ELR (cell line): ENCODE data around the gene FARS2.

Experiments used
- DNase-seq: peaks from one replicate; pipeline ENCODE4 v3.0.0-alpha.2; 2015; ENCODE audit warnings: low read depth

The FARS2 gene

DNA sequence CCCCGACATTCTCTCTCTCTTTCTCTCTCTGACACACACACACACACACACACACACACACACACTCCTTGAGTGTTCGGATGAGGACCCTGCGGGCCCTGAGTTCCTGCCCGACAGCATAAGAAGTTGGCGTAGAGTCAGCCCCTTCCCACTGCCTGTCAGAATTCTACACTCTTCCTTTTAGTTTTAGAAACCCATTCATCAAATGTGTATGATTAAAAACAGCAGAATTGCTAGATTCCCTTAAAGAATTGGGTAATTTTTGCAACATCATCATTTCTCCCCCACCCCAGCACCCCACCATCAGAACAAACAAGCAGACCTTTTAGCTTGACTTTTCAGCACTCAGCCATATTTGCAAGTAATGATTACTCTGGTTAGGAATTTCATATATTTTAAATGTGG, 322.8 kb downstream of the FARS2 start:
- peak; percentile 3 for DNase-seq

GRCh38 chr6:5587648-5588047, 326.3 kb downstream of the FARS2 start:
- no peak for DNase-seq

DNA sequence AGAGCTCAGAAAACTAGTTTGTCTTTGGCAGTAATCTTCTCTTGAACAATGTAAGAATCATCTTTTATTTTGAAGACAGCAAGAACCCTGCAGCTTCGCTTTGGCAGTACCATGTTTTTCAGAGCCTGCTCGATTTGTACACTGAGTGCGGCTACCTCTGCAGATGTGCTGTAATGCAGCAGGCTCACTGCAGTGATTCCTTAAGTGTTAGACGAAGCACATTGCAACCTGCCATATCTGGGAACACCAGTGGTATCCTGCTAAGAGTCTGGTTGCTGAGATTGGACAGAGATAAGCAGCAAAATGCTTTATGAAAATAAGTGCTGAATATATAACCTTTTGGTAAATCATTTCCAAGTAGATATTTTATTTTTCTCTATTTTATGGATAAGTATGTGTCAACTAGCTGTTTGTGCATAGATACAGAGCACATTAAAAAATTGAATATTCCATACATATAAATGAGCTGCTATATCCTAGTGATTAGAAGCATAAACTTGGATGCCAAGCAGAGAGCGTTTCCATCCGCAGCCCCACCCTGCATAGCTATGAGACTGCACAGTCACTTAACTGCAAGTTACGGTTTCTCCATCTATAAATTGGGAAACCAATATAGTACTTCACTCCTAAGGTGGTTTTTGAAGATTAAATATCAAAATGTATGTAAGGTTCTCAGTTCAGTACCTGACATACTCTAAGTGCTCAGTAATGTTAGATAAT, 328.3 kb downstream of the FARS2 start:
- no peak for DNase-seq

DNA sequence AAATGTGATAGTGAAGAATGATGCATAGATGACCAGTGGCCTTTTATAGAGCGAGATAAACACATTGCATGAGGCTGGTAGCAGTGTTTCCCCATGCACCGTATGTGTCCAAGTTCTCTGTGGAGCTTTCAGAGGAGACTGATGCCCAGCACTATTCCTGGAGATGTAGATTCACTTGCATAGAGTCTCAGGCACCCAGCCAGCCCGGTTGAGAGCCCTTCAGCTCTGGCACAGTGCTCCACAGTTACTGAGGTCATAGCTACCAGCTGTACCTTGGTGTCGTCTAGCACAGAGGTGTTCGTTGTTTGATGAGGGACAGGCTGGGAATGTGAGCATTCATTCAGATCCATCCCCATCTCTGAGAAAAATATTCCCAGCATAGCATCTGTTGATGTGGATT, 328.9 kb downstream of the FARS2 start:
- no peak for DNase-seq

- no peak for DNase-seq
These were observed 331.7 kb downstream of the FARS2 start for GRCh38 chr6:5592886-5593519.

DNA sequence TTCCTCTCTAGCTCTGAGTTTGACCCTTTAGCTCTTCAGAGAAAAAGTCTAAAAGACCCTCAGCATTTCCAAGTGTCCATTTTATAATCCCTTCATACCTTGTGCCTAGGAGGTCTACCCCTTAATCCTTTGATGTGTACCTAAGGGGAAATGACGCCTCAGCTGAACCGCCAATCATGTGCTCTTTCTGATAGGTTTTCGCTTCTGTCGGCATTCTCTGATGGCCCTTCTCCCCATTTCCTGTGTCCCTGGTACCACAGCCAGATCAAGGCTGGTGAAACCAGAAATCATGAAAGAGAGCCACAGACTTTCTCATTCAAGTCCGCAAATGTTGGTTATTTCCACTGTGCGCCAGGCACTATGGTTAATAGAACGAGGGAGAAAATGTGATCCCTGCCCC, 333.9 kb downstream of the FARS2 start:
- DNase-seq, result no peak

GRCh38 chr6:5597413-5597812, 336.1 kb downstream of the FARS2 start:
- no peak for DNase-seq

GRCh38 chr6:5598123-5598522, 336.8 kb downstream of the FARS2 start:
- DNase-seq, result no peak

GRCh38 chr6:5599127-5599526, 337.8 kb downstream of the FARS2 start:
- no peak for DNase-seq

DNA sequence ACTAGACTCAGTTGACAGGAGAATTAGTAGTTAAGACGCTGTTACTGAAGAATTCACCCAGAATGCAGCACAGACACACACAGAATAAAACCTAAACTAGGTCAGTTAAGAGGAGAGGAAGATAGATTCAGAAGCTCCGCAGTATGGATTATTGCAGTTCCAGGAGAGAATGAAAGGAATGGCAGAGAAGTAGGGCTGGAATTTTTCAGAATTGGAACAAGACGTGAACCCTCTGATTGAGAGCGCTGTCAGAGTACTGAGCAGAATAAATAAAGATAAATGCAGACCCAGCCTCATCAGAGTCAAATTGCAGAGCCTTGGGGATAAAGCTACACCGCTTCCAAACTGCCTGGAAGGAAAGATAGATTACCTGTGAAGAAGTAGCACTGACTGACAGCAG, 344.6 kb downstream of the FARS2 start:
- no peak for DNase-seq

DNA sequence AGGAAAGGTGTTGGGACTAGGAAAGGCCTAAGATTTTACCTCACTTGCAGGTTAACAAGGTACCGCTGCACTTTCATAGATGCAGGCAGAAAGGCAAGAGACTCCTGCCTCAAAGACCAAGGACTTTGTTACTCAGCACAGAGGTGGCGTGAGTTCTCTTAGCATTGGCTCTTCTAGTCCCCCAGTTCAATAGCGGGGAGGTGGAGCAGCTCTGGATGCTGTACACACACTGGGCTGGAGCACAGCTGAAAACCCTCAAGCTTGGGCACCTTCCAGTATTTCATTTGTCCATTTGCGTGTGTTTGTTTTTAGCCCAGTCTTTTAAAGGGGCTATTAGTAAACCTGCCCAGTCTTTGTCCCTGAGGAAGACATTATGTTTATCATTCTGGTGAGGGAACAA, 345.2 kb downstream of the FARS2 start:
- no peak for DNase-seq

GRCh38 chr6:5610640-5611039, 349.3 kb downstream of the FARS2 start:
- DNase-seq, result no peak

DNA sequence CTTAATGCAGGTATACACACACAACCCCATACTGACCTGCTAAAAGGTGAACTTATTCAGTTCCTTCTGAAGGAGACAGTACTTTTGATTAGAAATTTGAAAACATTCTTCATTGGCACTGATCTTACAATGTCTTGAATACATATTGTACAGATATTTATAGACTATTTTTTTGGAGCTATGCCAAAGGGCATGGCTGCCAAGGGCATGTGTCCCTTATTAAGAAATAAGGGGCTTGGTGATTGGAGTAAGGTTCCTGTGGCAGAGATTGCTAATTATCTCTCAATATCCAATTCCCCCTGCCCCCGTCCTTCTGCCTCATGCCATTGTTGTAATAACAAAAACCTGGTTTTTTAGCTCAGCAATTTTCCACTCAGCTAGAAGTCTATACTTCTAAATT, 355.9 kb downstream of the FARS2 start:
- DNase-seq, result no peak

GRCh38 chr6:5619249-5619648, 357.9 kb downstream of the FARS2 start:
- DNase-seq, result no peak

DNA sequence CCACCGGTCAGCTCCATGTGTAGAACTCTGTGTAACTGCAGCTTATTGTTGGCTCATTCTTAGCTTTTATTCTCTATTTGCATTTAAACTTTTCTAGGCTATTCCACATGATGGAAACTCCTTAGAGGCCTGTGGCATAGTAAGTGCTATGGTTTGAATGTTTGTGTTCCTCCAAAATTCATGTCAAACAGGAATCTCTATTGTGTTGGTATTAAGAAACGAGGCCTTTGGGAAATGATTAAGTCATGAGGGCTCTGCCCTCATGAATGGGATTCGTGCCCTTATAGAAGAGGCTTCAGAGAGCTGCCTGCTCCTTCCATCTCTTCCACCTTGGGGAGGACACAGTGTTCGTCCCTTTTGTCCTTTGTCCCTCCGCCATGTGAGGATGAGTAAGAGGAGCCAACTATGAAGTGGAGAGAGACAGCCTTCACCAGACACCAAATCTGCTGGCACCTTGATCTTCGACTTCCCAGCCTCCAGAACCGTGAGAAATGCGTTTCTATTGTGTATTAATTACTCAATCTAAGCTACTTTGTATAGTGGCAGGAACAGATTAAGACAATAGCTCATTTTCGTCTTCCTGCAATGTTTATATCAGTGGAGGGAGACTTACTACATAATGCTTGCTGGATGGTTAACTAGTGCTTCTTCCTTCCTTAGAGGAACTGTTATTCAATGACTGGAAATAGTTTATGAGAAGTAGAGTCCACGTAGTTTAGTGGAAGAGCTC, 361.1 kb downstream of the FARS2 start:
- DNase-seq, result no peak

- DNase-seq, result no peak
These were observed 362.5 kb downstream of the FARS2 start for GRCh38 chr6:5623769-5624168.

DNA sequence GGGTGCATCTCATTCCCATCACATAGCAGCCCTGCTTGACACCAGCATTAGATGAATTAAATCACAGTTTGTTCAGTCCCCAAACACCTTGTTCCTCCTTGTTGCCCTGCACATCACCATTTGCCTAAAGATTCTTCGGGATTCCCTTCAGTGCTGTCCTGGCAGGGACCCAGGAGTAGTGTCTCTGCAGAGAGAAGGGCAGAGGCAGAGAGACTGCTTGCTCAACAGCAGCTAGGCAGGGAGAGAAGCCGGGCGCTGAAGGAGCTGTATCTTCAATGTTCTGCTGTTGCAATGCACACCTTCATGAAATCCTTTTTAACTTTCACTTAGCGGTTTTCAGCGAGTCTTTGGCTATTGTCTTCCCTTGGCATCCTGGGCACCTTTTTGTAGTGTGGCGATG, 362.9 kb downstream of the FARS2 start:
- no peak for DNase-seq

- no peak for DNase-seq
These were observed 365.6 kb downstream of the FARS2 start for GRCh38 chr6:5626727-5627426.

DNA sequence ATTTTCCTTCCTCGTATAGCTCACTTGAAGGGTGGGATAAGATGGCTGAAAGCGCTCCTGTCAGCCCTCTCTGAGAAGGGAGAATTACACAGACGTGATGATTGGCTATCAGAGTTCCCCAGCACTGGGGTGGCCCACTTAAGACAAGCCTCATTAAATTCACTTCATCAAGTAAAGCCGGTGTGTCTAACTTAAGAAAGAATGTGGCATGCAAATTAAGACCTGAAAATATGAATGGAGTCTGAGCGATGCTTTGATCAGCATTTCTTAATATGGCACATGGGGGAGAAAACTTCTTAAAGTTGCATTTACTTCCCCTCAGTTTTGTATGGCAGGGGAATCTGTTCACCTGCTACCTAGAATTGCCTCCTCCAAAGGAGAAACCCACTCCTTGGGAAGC, 369.3 kb downstream of the FARS2 start:
- no peak for DNase-seq

- no peak for DNase-seq
These were observed 371.1 kb downstream of the FARS2 start for GRCh38 chr6:5632348-5632935.

GRCh38 chr6:5634525-5634924, 373.2 kb downstream of the FARS2 start:
- no peak for DNase-seq
